ENCODE results near the gene DECR2.

Gene DECR2

DNA sequence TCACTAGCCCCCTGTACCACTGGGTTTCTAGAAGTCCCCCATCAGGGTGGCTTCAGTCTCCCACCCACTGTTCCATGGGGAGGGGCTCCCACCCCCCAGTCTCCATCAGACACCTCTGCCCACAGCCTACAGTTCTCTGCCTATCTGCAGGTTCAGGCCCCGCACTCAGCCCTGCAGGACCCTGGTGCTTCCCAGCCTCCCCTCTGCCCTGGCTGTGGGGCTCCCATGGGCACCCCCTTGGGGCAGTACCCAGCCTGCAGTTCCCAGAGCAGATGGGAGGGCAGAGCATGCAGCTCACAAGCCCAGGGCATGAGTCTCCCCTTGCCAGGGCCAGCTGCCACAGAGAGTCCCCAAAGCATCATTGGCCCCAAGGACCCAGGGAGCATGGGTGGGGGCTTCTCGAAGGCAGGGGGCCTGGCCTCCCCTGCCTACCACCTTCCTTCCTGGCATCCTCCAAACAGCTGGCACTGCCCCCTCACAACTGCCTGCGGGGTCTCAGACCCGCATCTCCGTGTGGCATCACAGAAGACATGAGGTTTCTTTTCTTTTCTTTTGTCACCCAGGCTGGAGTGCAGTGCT, 28.6 kb upstream of the DECR2 start:
- Histone ChIP-seq H3K36me3 (ENCODE audit: low read length) (no peaks in the 10 kb centered on the region), H3K4me3 (ENCODE audit: insufficient read depth, low read length, poor library complexity, severe bottlenecking) (no peak overlapping the region), H3K4me2 (ENCODE audit: low read depth, low read length, poor library complexity, severe bottlenecking) (no peak overlapping the region), H4K20me1 (ENCODE audit: low read depth, low read length) (no peaks in the 10 kb centered on the region), H3K9ac (ENCODE audit: low read length) (no peak overlapping the region), H2AFZ (ENCODE audit: low read depth, low read length, severe bottlenecking) (no peak overlapping the region), H3K9me3 (ENCODE audit: insufficient read depth, low read length) (no peaks in the 10 kb centered on the region), H3K27ac (ENCODE audit: low read depth, low read length) (no peak overlapping the region), H3K27me3 (ENCODE audit: low read length) (no peaks in the 10 kb centered on the region), H3K9me2 (replicated peaks; ENCODE audit: insufficient read depth, low read length) (no peaks in the 10 kb centered on the region), H3F3A (ENCODE audit: insufficient read depth) (0 out of 2 replicates have a peak, but pooled peaks cover 4% of the 10 kb centered on the region), H3K79me2 (ENCODE audit: insufficient read depth, low read length) (no peaks in the 10 kb centered on the region)
- TF ChIP-seq EZH2phosphoT487 (conservative IDR thresholded peaks at IDR 0.05; ENCODE audit: low read length) = no peak
- TF ChIP-seq, protein P1, sequence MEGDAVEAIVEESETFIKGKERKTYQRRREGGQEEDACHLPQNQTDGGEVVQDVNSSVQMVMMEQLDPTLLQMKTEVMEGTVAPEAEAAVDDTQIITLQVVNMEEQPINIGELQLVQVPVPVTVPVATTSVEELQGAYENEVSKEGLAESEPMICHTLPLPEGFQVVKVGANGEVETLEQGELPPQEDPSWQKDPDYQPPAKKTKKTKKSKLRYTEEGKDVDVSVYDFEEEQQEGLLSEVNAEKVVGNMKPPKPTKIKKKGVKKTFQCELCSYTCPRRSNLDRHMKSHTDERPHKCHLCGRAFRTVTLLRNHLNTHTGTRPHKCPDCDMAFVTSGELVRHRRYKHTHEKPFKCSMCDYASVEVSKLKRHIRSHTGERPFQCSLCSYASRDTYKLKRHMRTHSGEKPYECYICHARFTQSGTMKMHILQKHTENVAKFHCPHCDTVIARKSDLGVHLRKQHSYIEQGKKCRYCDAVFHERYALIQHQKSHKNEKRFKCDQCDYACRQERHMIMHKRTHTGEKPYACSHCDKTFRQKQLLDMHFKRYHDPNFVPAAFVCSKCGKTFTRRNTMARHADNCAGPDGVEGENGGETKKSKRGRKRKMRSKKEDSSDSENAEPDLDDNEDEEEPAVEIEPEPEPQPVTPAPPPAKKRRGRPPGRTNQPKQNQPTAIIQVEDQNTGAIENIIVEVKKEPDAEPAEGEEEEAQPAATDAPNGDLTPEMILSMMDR (IDR thresholded peaks at IDR 0.05; ENCODE audit: insufficient read depth, low read length, poor library complexity, severe bottlenecking) = no peak

DNA sequence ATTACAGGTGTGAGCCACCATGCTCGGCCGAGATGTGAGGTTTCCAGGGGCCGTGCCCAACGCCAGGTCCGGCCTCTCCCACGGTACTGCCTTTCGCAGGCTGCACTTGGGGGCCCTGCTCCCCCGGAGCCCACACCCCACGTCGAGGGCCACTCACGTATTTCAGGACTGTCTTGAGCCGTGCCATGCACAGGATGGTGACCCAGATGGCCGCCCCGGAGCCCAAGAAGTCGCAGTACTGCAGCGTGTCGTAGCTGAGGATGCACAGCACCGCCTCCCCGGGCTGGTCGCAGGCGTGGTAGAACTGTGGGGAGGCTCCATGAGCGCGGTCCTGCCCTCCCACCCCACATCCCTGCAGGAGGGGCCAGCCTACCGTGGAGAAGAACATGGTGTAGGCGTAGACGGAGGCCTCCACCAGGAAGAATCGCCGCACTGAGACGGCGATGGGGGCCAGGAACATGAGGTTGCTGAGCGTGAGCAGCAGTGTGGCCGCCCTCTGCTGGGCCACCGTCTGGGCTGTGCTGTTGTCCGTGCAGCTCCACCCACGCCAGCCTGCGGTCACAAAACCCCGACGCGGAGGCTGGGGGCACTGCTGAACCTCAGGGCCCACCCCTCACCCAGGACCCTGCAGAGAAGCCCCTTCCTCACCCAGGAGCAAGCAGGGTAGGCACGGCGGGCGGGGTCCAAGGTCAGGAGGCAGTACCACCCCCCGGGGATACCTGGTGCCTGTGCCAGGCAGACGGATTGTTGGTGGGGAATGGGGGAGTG, 27.7 kb upstream of the DECR2 start:
- no peak overlapping the region for H3K4me2 ChIP-seq (ENCODE audit: low read depth, low read length, poor library complexity, severe bottlenecking)
- no peaks in the 10 kb centered on the region for H3K36me3 ChIP-seq (ENCODE audit: low read length)
- H3K4me3 ChIP-seq (ENCODE audit: insufficient read depth, low read length, poor library complexity, severe bottlenecking) = no peak overlapping the region
- no peaks in the 10 kb centered on the region for H3K27me3 ChIP-seq (ENCODE audit: low read length)
- H2AFZ ChIP-seq (ENCODE audit: low read depth, low read length, severe bottlenecking) = no peak overlapping the region
- H4K20me1 ChIP-seq (ENCODE audit: low read depth, low read length) = no peaks in the 10 kb centered on the region
- H3K9ac ChIP-seq (ENCODE audit: low read length) = no peak overlapping the region
- TF ChIP-seq EZH2phosphoT487 (conservative IDR thresholded peaks at IDR 0.05; ENCODE audit: low read length) = no peak
- TF ChIP-seq, protein P1 (IDR thresholded peaks at IDR 0.05; ENCODE audit: insufficient read depth, low read length, poor library complexity, severe bottlenecking) = no peak
- H3F3A ChIP-seq (ENCODE audit: insufficient read depth) = 0 out of 2 replicates have a peak, but pooled peaks cover 4% of the 10 kb centered on the region
- H3K9me3 ChIP-seq (ENCODE audit: insufficient read depth, low read length) = no peaks in the 10 kb centered on the region
- H3K27ac ChIP-seq (ENCODE audit: low read depth, low read length) = no peak overlapping the region
- no peaks in the 10 kb centered on the region for H3K9me2 ChIP-seq (replicated peaks; ENCODE audit: insufficient read depth, low read length)
- H3K79me2 ChIP-seq (ENCODE audit: insufficient read depth, low read length) = no peaks in the 10 kb centered on the region

DNA sequence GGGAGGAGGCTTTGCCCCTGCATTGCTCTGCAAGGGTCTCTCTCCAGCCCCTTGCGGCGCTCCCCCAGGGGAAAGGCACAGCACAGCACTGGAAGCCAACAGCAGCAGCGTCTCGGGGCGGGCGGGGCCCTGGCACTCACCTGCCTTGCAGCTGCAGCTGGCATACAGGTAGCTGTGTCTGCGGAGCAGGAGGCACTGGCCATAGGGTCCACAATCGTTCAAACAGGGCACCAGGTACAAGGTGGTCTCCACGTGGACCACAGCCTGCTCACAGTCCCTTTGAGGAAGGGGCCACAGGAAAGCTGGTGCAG, 27.1 kb upstream of the DECR2 start:
- TF ChIP-seq, protein P1 (IDR thresholded peaks at IDR 0.05; ENCODE audit: insufficient read depth, low read length, poor library complexity, severe bottlenecking) = no peak
- no peak for TF ChIP-seq EZH2phosphoT487 (conservative IDR thresholded peaks at IDR 0.05; ENCODE audit: low read length)
- 0 out of 2 replicates have a peak, but pooled peaks cover 4% of the 10 kb centered on the region for H3F3A ChIP-seq (ENCODE audit: insufficient read depth)
- H3K4me2 ChIP-seq (ENCODE audit: low read depth, low read length, poor library complexity, severe bottlenecking) = no peak overlapping the region
- no peak overlapping the region for H3K27ac ChIP-seq (ENCODE audit: low read depth, low read length)
- no peaks in the 10 kb centered on the region for H3K36me3 ChIP-seq (ENCODE audit: low read length)
- H2AFZ ChIP-seq (ENCODE audit: low read depth, low read length, severe bottlenecking) = no peak overlapping the region
- no peaks in the 10 kb centered on the region for H4K20me1 ChIP-seq (ENCODE audit: low read depth, low read length)
- H3K4me3 ChIP-seq (ENCODE audit: insufficient read depth, low read length, poor library complexity, severe bottlenecking) = no peak overlapping the region
- H3K79me2 ChIP-seq (ENCODE audit: insufficient read depth, low read length) = peaks cover 3% of the 10 kb centered on the region; the same call in 1 of the 2 replicates
- H3K9ac ChIP-seq (ENCODE audit: low read length) = no peak overlapping the region
- H3K27me3 ChIP-seq (ENCODE audit: low read length) = no peaks in the 10 kb centered on the region
- no peaks in the 10 kb centered on the region for H3K9me3 ChIP-seq (ENCODE audit: insufficient read depth, low read length)
- no peaks in the 10 kb centered on the region for H3K9me2 ChIP-seq (replicated peaks; ENCODE audit: insufficient read depth, low read length)

All from SU-DHL-6 (cell line).